Neutrophil (primary cell): ENCODE results near the gene CRYBG3.

Source experiments
- H3K27ac ChIP-seq: fragments of 200-600 bp; sonication (generic); 2 replicates; pipeline ENCODE4 v1.5.1; 2016; ENCODE audit warnings: mild to moderate bottlenecking, moderate library complexity
- H3K27me3 ChIP-seq: fragments of 200-600 bp; sonication (generic); 2 replicates; pipeline ENCODE4 v1.6.0; 2016; ENCODE audit warnings: mild to moderate bottlenecking
- H3K36me3 ChIP-seq: fragments of 200-600 bp; sonication (generic); 2 replicates; pipeline ENCODE4 v1.5.1; 2017
- H3K4me1 ChIP-seq, 2 experiments: fragments of 200-600 bp in 1 of 2; sonication (generic) in 1 of 2; 1 replicate in 1 of 2; 2 replicates in 1 of 2; pipeline versions ENCODE4 v1.5.1 to v1.6.1; 2013 to 2016; ENCODE audit warnings: low read depth in 1 of 2, low read length in 1 of 2, mild to moderate bottlenecking in 1 of 2, moderate library complexity in 1 of 2; ENCODE audit not compliant: control insufficient read depth in 1 of 2, insufficient read depth in 1 of 2
- H3K4me3 ChIP-seq, 2 experiments: fragments of 200-600 bp in 1 of 2; sonication (generic) in 1 of 2; 1 replicate in 1 of 2; 2 replicates in 1 of 2; pipeline ENCODE4 v1.5.1; 2013 to 2016; ENCODE audit warnings: low read depth in 1 of 2, low read length in 1 of 2, mild to moderate bottlenecking in 1 of 2, moderate library complexity in 1 of 2
- H3K9me3 ChIP-seq: fragments of 200-600 bp; sonication (generic); 2 replicates; pipeline ENCODE4 v1.5.1; 2016
- TF ChIP-seq, protein P1 (sequence below): fragments of 200-600 bp; sonication (generic); IDR thresholded peaks from 2 replicates; pipeline ENCODE4 v1.5.1; 2016; ENCODE audit warnings: antibody characterized with exemption

The CRYBG3 gene

GRCh38 chr3:97979610-97980009 is 157.8 kb downstream of the CRYBG3 start:
- Histone ChIP-seq H3K4me1 (no peaks in the 10 kb centered on the region), H3K27ac (no peak overlapping the region), H3K9me3 (no peaks in the 10 kb centered on the region), H3K4me3 (no peak overlapping the region), H3K36me3 (no peaks in the 10 kb centered on the region), H3K27me3 (peaks cover 7% of the 10 kb centered on the region)
- TF ChIP-seq, protein P1, sequence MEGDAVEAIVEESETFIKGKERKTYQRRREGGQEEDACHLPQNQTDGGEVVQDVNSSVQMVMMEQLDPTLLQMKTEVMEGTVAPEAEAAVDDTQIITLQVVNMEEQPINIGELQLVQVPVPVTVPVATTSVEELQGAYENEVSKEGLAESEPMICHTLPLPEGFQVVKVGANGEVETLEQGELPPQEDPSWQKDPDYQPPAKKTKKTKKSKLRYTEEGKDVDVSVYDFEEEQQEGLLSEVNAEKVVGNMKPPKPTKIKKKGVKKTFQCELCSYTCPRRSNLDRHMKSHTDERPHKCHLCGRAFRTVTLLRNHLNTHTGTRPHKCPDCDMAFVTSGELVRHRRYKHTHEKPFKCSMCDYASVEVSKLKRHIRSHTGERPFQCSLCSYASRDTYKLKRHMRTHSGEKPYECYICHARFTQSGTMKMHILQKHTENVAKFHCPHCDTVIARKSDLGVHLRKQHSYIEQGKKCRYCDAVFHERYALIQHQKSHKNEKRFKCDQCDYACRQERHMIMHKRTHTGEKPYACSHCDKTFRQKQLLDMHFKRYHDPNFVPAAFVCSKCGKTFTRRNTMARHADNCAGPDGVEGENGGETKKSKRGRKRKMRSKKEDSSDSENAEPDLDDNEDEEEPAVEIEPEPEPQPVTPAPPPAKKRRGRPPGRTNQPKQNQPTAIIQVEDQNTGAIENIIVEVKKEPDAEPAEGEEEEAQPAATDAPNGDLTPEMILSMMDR = no peak

GRCh38 chr3:97981886-97982285 is 160.1 kb downstream of the CRYBG3 start:
- H3K4me1 ChIP-seq = no peaks in the 10 kb centered on the region
- no peak overlapping the region for H3K4me3 ChIP-seq
- no peaks in the 10 kb centered on the region for H3K36me3 ChIP-seq
- H3K27ac ChIP-seq = no peak overlapping the region
- no peaks in the 10 kb centered on the region for H3K9me3 ChIP-seq
- TF ChIP-seq, protein P1 = no peak
- no peaks in the 10 kb centered on the region for H3K27me3 ChIP-seq

GRCh38 chr3:97983933-97984491 is 162.2 kb downstream of the CRYBG3 start:
- Histone ChIP-seq H3K27me3 (no peaks in the 10 kb centered on the region), H3K9me3 (no peaks in the 10 kb centered on the region), H3K4me1 (no peaks in the 10 kb centered on the region), H3K4me3 (no peak overlapping the region), H3K36me3 (no peaks in the 10 kb centered on the region), H3K27ac (no peak overlapping the region)
- TF ChIP-seq, protein P1 = no peak

GRCh38 chr3:97987306-97987705 is 165.5 kb downstream of the CRYBG3 start:
- no peak overlapping the region for H3K27ac ChIP-seq
- TF ChIP-seq, protein P1 = no peak
- no peaks in the 10 kb centered on the region for H3K36me3 ChIP-seq
- no peaks in the 10 kb centered on the region for H3K4me1 ChIP-seq
- no peaks in the 10 kb centered on the region for H3K27me3 ChIP-seq
- H3K9me3 ChIP-seq = no peaks in the 10 kb centered on the region
- no peak overlapping the region for H3K4me3 ChIP-seq

DNA sequence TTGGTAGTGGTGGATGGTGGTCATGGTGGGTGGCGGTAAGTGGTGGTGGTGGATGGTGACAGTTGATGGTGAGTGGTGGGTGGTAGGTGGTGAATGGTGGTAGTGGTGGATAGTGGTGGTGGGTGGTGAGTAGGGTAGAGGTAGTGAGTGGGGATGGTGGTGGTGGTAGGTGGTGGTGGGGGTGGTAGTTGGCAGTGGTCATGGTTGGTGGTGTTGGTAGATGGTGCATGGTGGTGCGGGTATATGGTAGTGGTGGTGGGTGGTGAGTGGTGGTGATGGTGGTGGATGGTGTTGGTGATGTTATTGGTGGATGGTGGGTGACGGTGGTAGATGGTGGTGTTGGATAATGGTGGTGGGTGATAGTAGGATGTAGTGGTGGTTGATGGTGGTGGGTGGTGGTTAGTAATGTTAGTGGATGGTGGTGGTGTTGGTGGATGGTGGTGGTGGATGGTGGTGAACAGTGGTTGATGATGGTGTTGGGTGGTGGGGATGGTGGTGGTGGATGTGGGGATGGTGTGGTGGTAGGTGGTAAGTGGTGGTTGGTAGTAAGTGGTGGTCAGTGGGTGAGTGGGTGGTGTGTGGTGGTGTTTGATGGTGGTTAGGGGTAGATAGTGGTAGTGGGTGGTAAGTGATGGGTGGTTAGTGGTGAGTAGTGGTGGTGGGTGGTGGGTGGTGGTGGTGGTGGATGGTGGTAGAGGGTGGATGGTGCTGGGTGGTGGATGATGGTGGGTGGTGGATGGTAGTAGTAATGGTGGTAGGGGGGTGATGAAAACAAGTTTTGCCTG is 167.2 kb downstream of the CRYBG3 start:
- Histone ChIP-seq H3K36me3 (no peaks in the 10 kb centered on the region), H3K4me1 (no peaks in the 10 kb centered on the region), H3K4me3 (no peak overlapping the region), H3K27me3 (no peaks in the 10 kb centered on the region), H3K9me3 (no peaks in the 10 kb centered on the region), H3K27ac (no peak overlapping the region)
- TF ChIP-seq, protein P1 = no peak
